TTC549 (cell line): Measurements from ENCODE around the gene RTL9.

Source experiments
- FAIRE-seq: peaks from 2 replicates; lab custom pipeline; 2012; peaks lifted over from hg19 to GRCh38; lab: Jason Lieb, UNC

The RTL9 gene

DNA sequence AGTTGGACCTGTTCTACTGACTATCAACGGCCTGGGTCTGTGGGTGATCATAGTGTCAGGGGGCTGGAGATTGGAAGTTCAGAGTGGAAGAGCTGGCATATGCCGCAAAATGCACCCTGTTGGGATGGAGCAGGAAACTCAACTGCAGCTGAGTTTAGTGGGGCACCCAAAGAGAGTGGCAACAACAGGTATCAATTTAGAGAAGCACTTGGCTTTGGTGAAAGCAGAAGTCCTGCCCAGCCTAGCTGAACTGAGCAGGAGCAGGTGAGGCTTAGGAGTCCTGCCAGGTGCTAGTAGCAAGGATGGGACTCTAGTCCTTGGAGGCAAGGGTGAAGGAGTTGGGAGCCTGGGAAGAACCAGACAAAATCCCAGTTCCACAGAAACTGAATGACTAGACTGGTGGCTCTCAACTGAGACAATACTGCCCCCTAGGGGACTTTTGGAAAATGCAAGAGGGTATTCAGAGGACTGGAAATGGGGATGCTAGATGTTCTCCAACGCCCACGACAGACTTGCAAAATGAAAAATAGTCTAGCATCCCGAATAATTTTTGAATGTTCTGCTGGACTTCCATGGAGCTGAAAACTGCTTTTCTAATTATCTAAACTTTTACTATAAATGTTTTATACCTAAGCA, 49.4 kb downstream of the RTL9 start:
- no peak for FAIRE-seq
